Measurements from ENCODE around the gene GPD1L. TPM values are rescaled to one million over a fixed set of nuclear protein-coding genes. Genes with fewer than 3 reads are reported as not detected.

Gene GPD1L
- 5.0 and 5.1 TPM in 2 replicates for total RNA-seq (2013; cell fraction: nucleolus; rRNA removed)
- 3.2 and 4.5 TPM in 2 replicates for total RNA-seq (2014; rRNA removed)
- 3.8 and 4.7 TPM in 2 replicates for total RNA-seq (2014; rRNA removed; fragmentation: Illumina TruSeq; extraction: Trizol)
- 3.7 and 5.1 TPM in 2 replicates for total RNA-seq (2021)
- 0.94 TPM for polyA plus RNA-seq (2011; ENCODE audit: low read depth)
- polyA plus RNA-seq (2011; rRNA removed) = 4.8 and 5.4 TPM in 2 replicates
- polyA plus RNA-seq (2011; cell fraction: cytosol; rRNA removed) = 2.5 and 3.2 TPM in 2 replicates
- polyA plus RNA-seq (2011; cell fraction: nucleus; rRNA removed) = 5.2 TPM in 2 replicates
- 1.4 and 1.8 TPM in 2 replicates for polyA plus RNA-seq (2012)
- 4.4 and 4.9 TPM in 2 replicates for polyA plus RNA-seq (2014; fragmentation: Illumina TruSeq; extraction: Trizol)
- polyA plus RNA-seq (2014; fragmentation: Nextera tagmentation; extraction: Ambion mirVana) = 1 to 10 TPM in 1 of 2 experiments, under 1 TPM in 1; 0.77 to 1.0 TPM
- polyA plus RNA-seq (2014; rRNA removed) = 4.0 TPM in 2 replicates
- 1 to 10 TPM; 3.7 to 4.2 TPM for polyA plus RNA-seq (2016; fragmentation: Nextera tagmentation; extraction: Ambion mirVana)
- polyA minus RNA-seq (2011; rRNA and poly(A)+ RNA removed) = 3.1 and 4.1 TPM in 2 replicates
- polyA minus RNA-seq (2011; cell fraction: cytosol; rRNA and poly(A)+ RNA removed) = 1.2 and 2.7 TPM in 2 replicates
- 1.8 and 2.7 TPM in 2 replicates for polyA minus RNA-seq (2011; cell fraction: nucleus; rRNA and poly(A)+ RNA removed)
- percentile 46 among the genes with signal in this experiment for Bru-seq, nascent RNA
- percentile 46 among the genes with signal in this experiment for BruChase-seq, experiment 1, labeled RNA remaining after a 6-hour chase
- BruChase-seq, experiment 2, labeled RNA remaining after a 2-hour chase = percentile 49 among the genes with signal in this experiment
- long read RNA-seq, experiment 1, full-length matches to known transcripts = 1 of 2 reads
- long read RNA-seq, experiment 1, partial matches to known transcripts = 0 of 2 reads
- long read RNA-seq, experiment 1, other reads (novel, unspliced or antisense) = 1 of 2 reads
- long read RNA-seq, experiment 2, partial matches to known transcripts = 1 of 1 reads
- long read RNA-seq, experiment 2, other reads (novel, unspliced or antisense) = 0 of 1 reads

DNA sequence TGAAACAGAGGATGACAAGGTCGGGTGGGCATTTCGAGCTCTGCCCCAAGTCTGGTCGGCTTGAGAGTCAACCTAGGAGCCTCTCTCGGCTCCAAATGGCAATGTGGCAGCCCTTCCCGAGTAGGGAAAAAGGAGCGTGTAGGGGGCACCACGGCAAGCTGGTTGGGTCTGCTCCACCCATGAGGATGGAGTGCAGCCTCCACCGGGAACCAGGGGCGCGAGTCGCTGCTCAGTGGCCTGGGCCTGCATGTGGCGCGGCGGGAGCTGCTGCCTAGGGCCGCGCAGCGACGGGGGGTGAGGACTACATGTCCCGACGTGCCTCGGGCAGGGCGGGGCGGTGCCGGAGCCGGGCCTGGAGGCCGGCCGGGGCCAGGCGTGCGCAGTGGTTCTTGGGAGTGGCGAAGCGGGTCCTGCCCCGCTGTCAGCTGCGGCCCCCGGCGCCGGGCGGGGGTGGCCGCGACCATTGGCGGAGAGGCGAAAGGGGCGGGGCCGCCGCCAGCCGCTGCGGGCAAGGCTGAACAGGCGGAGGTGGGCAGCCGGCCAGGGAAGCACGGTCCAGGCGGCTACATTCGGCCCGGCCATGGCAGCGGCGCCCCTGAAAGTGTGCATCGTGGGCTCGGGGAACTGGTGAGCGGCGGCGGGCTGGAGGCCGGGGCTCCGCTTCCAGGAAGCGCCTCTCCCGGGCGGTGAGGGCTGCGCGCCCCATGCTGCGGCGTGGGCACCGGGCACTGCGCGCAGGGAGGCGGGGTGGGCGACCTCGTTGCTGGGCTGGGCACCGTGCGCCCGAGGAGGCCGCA lies at the start of gene GPD1L:
Gene GPD1L (plus strand): TSS at position 489 of the 797 bp plus-strand sequence. CDS start 92 bp downstream, at position 581.
- Histone ChIP-seq H3K9me3 (replicated peaks; ENCODE audit: control insufficient read depth, insufficient read depth, low read length) (no peaks in the 10 kb centered on the region; the same call in 2 of the 3 replicates), H3K4me3 (peak within 1 kb of the TSS; percentile 81), H3K4me2 (ENCODE audit: control insufficient read depth, insufficient read depth) (peak within 1 kb of the TSS; percentile 98), H3K36me3 (ENCODE audit: control insufficient read depth in 2 of 2, insufficient read depth in 2 of 2, low read length in 1 of 2) (no peaks in the 10 kb centered on the region), H2AFZ (ENCODE audit: control insufficient read depth, low read depth, low read length) (peak within 1 kb of the TSS; percentile 98), H4K20me1 (ENCODE audit: control insufficient read depth, insufficient read depth) (no peaks in the 10 kb centered on the region), H3K79me2 (ENCODE audit: control insufficient read depth, insufficient read depth, low read length) (peaks cover 1% of the 10 kb centered on the region), H3K27me3 (replicated peaks in 1 of 2; ENCODE audit: control insufficient read depth in 2 of 2, insufficient read depth in 2 of 2, low read length in 1 of 2) (no peaks in the 10 kb centered on the region), H3K9ac (ENCODE audit: control insufficient read depth, insufficient read depth, low read length) (peak within 1 kb of the TSS; percentile 48; the same call in 1 of the 2 replicates), H3K4me1 (ENCODE audit: control insufficient read depth, insufficient read depth, low read length) (peaks cover 9% of the 10 kb centered on the region), H3K27ac (ENCODE audit: control insufficient read depth, insufficient read depth) (no peak within 1 kb of the TSS)
- in situ Hi-C loops (cut with MboI) (no loop called here), intact Hi-C loops (cut with micrococcal nuclease; ENCODE audit: unreplicated experiment) (no loop called here)
- DNase-seq (ENCODE audit: low read depth, low spot score) (peak; percentile 67), ATAC-seq (peak; percentile 99), FAIRE-seq (no peak)
- ChIA-PET RAD21 (ENCODE audit: unreplicated experiment) (no interaction called here), POLR2A (no interaction called here), CTCF (no interaction called here), SMC1A (ENCODE audit: uncharacterized antibody, unreplicated experiment) (no interaction called here)
- WGBS (ENCODE audit: insufficient coverage, insufficient replicate concordance, low lambda C conversion rate, missing lambda C conversion rate) = 8% methylated on average over 55 of the region's 78 CpGs
- BruUV-seq (replicated peaks) = no TSS peak
- TF ChIP-seq SIX5 (IDR thresholded peaks at IDR 0.05; ENCODE audit: low read depth, low read length, severe bottlenecking) (peak; percentile 87), RELB (IDR thresholded peaks at IDR 0.05; ENCODE audit: low read depth) (no peak), BACH1 (IDR thresholded peaks at IDR 0.05; ENCODE audit: borderline replicate concordance) (no peak), ZNF274 (IDR thresholded peaks at IDR 0.05; ENCODE audit: insufficient read depth, insufficient read length) (no peak), HDAC6 (IDR thresholded peaks at IDR 0.05; ENCODE audit: unreplicated experiment) (no peak), YY1 (IDR thresholded peaks at IDR 0.05; ENCODE audit: low read depth, low read length) (peak; percentile 73; the same call in 1 of the 2 replicates), ATF7 (IDR thresholded peaks at IDR 0.05; ENCODE audit: low read depth) (no peak)
- TF ChIP-seq, protein P1, sequence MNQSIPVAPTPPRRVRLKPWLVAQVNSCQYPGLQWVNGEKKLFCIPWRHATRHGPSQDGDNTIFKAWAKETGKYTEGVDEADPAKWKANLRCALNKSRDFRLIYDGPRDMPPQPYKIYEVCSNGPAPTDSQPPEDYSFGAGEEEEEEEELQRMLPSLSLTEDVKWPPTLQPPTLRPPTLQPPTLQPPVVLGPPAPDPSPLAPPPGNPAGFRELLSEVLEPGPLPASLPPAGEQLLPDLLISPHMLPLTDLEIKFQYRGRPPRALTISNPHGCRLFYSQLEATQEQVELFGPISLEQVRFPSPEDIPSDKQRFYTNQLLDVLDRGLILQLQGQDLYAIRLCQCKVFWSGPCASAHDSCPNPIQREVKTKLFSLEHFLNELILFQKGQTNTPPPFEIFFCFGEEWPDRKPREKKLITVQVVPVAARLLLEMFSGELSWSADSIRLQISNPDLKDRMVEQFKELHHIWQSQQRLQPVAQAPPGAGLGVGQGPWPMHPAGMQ (IDR thresholded peaks at IDR 0.05; ENCODE audit: borderline replicate concordance) = no peak
- TF ChIP-seq, protein P2, sequence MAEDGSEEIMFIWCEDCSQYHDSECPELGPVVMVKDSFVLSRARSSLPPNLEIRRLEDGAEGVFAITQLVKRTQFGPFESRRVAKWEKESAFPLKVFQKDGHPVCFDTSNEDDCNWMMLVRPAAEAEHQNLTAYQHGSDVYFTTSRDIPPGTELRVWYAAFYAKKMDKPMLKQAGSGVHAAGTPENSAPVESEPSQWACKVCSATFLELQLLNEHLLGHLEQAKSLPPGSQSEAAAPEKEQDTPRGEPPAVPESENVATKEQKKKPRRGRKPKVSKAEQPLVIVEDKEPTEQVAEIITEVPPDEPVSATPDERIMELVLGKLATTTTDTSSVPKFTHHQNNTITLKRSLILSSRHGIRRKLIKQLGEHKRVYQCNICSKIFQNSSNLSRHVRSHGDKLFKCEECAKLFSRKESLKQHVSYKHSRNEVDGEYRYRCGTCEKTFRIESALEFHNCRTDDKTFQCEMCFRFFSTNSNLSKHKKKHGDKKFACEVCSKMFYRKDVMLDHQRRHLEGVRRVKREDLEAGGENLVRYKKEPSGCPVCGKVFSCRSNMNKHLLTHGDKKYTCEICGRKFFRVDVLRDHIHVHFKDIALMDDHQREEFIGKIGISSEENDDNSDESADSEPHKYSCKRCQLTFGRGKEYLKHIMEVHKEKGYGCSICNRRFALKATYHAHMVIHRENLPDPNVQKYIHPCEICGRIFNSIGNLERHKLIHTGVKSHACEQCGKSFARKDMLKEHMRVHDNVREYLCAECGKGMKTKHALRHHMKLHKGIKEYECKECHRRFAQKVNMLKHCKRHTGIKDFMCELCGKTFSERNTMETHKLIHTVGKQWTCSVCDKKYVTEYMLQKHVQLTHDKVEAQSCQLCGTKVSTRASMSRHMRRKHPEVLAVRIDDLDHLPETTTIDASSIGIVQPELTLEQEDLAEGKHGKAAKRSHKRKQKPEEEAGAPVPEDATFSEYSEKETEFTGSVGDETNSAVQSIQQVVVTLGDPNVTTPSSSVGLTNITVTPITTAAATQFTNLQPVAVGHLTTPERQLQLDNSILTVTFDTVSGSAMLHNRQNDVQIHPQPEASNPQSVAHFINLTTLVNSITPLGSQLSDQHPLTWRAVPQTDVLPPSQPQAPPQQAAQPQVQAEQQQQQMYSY (CRISPR knock-in tag; IDR thresholded peaks at IDR 0.05) = no peak
- TF ChIP-seq, protein P3, sequence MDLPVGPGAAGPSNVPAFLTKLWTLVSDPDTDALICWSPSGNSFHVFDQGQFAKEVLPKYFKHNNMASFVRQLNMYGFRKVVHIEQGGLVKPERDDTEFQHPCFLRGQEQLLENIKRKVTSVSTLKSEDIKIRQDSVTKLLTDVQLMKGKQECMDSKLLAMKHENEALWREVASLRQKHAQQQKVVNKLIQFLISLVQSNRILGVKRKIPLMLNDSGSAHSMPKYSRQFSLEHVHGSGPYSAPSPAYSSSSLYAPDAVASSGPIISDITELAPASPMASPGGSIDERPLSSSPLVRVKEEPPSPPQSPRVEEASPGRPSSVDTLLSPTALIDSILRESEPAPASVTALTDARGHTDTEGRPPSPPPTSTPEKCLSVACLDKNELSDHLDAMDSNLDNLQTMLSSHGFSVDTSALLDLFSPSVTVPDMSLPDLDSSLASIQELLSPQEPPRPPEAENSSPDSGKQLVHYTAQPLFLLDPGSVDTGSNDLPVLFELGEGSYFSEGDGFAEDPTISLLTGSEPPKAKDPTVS (IDR thresholded peaks at IDR 0.05; ENCODE audit: low read depth, low read length) = no peak

All from GM12878 (cell line).